NB4 (cell line): ENCODE measurements around the gene SMAD4.
A peak's percentile ranks its signal among the peaks of the same experiment; 100 is the strongest.
"Not testable (repeated sequence)": the region's sequence is repeated elsewhere in the genome, so short reads cannot be mapped to it uniquely, and the experiment has no call there.

ENCODE experiments used
- DNase-seq: peaks from one replicate; pipeline ENCODE4 v3.0.0; 2010; ENCODE audit warnings: low read depth
- H3K4me3 ChIP-seq: one replicate; pipeline ENCODE4 v1.5.1; 2011; ENCODE audit warnings: mild to moderate bottlenecking, low read depth, low read length, moderate library complexity
- CTCF ChIP-seq: IDR thresholded peaks from one replicate; pipeline ENCODE4 v1.5.1; 2012; ENCODE audit warnings: low read depth, low read length
- MAX ChIP-seq: IDR thresholded peaks from 2 replicates; pipeline ENCODE4 v1.6.1; 2011; ENCODE audit warnings: low read depth, low read length
- MYC ChIP-seq: IDR thresholded peaks from 2 replicates; pipeline ENCODE4 v1.6.1; 2011; ENCODE audit warnings: low read depth, low read length
- POLR2A ChIP-seq: IDR thresholded peaks from 2 replicates; pipeline ENCODE4 v1.6.1; 2011; ENCODE audit warnings: mild to moderate bottlenecking; ENCODE audit not compliant: insufficient read length; ENCODE audit errors: extremely low read depth

The SMAD4 gene

GRCh38 chr18:51110073-51110797 lies 80.2 kb downstream of the SMAD4 start:
- H3K4me3 ChIP-seq: no peak overlapping the region
- TF ChIP-seq POLR2A (no peak), CTCF (peak; percentile 64)
- peak; percentile 65 for DNase-seq

GRCh38 chr18:51111633-51112355 lies 81.8 kb downstream of the SMAD4 start:
- not testable (repeated sequence) for H3K4me3 ChIP-seq, DNase-seq

GRCh38 chr18:51116996-51117395 lies 87.0 kb downstream of the SMAD4 start:
- not testable (repeated sequence) for DNase-seq, H3K4me3 ChIP-seq

GRCh38 chr18:51119561-51119960 lies 89.5 kb downstream of the SMAD4 start:
- H3K4me3 ChIP-seq, DNase-seq: not testable (repeated sequence)

GRCh38 chr18:51119976-51120375 lies 90.0 kb downstream of the SMAD4 start:
- not testable (repeated sequence) for DNase-seq, H3K4me3 ChIP-seq

- TF ChIP-seq CTCF (no peak), MYC (no peak), MAX (no peak), POLR2A (no peak)
- no peak overlapping the region for H3K4me3 ChIP-seq
- no peak for DNase-seq
Observed at GRCh38 chr18:51120809-51121596, 91.0 kb downstream of the SMAD4 start.

- TF ChIP-seq CTCF (no peak), MYC (no peak), POLR2A (no peak), MAX (no peak)
- DNase-seq: no peak
- no peak overlapping the region for H3K4me3 ChIP-seq
Observed at GRCh38 chr18:51121597-51121857, 91.5 kb downstream of the SMAD4 start.

GRCh38 chr18:51122266-51123045 lies 92.4 kb downstream of the SMAD4 start:
- H3K4me3 ChIP-seq: no peak overlapping the region
- no peak for TF ChIP-seq MAX
- TF ChIP-seq MYC: no peak
- no peak for TF ChIP-seq POLR2A
- TF ChIP-seq CTCF: no peak
- DNase-seq: no peak
